H9 (cell line): ENCODE results near the gene INTS1. TPM values are rescaled to one million over a fixed set of nuclear protein-coding genes. Genes with fewer than 3 reads are reported as not detected.

ENCODE experiments used
- DNase-seq: peaks from one replicate; pipeline ENCODE4 v3.0.0-alpha.2; 2017
- H2AFZ ChIP-seq: one replicate; pipeline ENCODE4 v1.6.1; 2013; ENCODE audit warnings: mild to moderate bottlenecking, low read length, control low read depth, moderate library complexity
- H2AK5ac ChIP-seq: 2 replicates; pipeline ENCODE4 v1.6.1; 2013; ENCODE audit warnings: low read length, control low read depth, mixed read lengths; ENCODE audit not compliant: insufficient read length
- H2BK120ac ChIP-seq: one replicate; pipeline ENCODE4 v1.6.1; 2013; ENCODE audit warnings: low read depth, mild to moderate bottlenecking, low read length, control low read depth, inconsistent platforms; ENCODE audit not compliant: poor library complexity, severe bottlenecking
- H2BK12ac ChIP-seq: 2 replicates; pipeline ENCODE4 v1.6.1; 2013; ENCODE audit warnings: low read length, control low read depth, mixed read lengths, low read depth; ENCODE audit not compliant: insufficient read length
- H2BK15ac ChIP-seq: 2 replicates; pipeline ENCODE4 v1.6.1; 2013; ENCODE audit warnings: low read depth, low read length, control low read depth
- H2BK20ac ChIP-seq: one replicate; pipeline ENCODE4 v1.6.1; 2013; ENCODE audit warnings: low read depth, mild to moderate bottlenecking, low read length, control low read depth, inconsistent platforms; ENCODE audit not compliant: poor library complexity, severe bottlenecking
- H2BK5ac ChIP-seq: 2 replicates; pipeline ENCODE4 v1.6.1; 2013; ENCODE audit warnings: low read length, control low read depth, mixed read lengths; ENCODE audit not compliant: insufficient read length
- H3K14ac ChIP-seq: 2 replicates; pipeline ENCODE4 v1.6.1; 2013; ENCODE audit warnings: low read length, control low read depth; ENCODE audit not compliant: insufficient read depth
- H3K18ac ChIP-seq: 2 replicates; pipeline ENCODE4 v1.6.1; 2013; ENCODE audit warnings: low read depth, mild to moderate bottlenecking, mixed read lengths, low read length, control low read depth; ENCODE audit not compliant: insufficient read length
- H3K23ac ChIP-seq: 2 replicates; pipeline ENCODE4 v1.6.1; 2013; ENCODE audit warnings: low read length, control low read depth, mixed read lengths, low read depth; ENCODE audit not compliant: insufficient read length
- H3K23me2 ChIP-seq: 2 replicates; pipeline ENCODE4 v1.6.1; 2013; ENCODE audit warnings: low read depth, mild to moderate bottlenecking, mixed read lengths, low read length, control low read depth; ENCODE audit not compliant: insufficient read length, poor library complexity, severe bottlenecking
- H3K27ac ChIP-seq: 2 replicates; pipeline ENCODE4 v1.5.1; 2013; ENCODE audit warnings: low read length, control low read depth, mixed read lengths, low read depth; ENCODE audit not compliant: insufficient read length
- H3K27me3 ChIP-seq: 2 replicates; pipeline ENCODE4 v1.6.1; 2013; ENCODE audit warnings: low read length, control low read depth, inconsistent platforms; ENCODE audit not compliant: insufficient read depth
- H3K4ac ChIP-seq: 2 replicates; pipeline ENCODE4 v1.6.1; 2013; ENCODE audit warnings: low read depth, mild to moderate bottlenecking, control low read depth, inconsistent platforms, low read length, moderate library complexity
- H3K4me1 ChIP-seq: 2 replicates; pipeline ENCODE4 v1.6.1; 2013; ENCODE audit warnings: low read length, control low read depth, inconsistent platforms; ENCODE audit not compliant: insufficient read depth
- H3K4me2 ChIP-seq: 2 replicates; pipeline ENCODE4 v1.6.1; 2013; ENCODE audit warnings: low read length, control low read depth, mixed read lengths; ENCODE audit not compliant: insufficient read length, insufficient read depth
- H3K56ac ChIP-seq: 2 replicates; pipeline ENCODE4 v1.6.1; 2013; ENCODE audit warnings: low read depth, mild to moderate bottlenecking, mixed read lengths, low read length, control low read depth; ENCODE audit not compliant: insufficient read length
- H3K79me1 ChIP-seq: 2 replicates; pipeline ENCODE4 v1.6.1; 2013; ENCODE audit warnings: low read depth, mild to moderate bottlenecking, moderate library complexity, low read length, control low read depth, inconsistent platforms; ENCODE audit not compliant: insufficient read depth, poor library complexity, severe bottlenecking
- H3K79me2 ChIP-seq: 2 replicates; pipeline ENCODE4 v1.6.1; 2013; ENCODE audit warnings: low read length, control low read depth, inconsistent platforms; ENCODE audit not compliant: insufficient read depth
- H3K9ac ChIP-seq: 2 replicates; pipeline ENCODE4 v1.6.1; 2013; ENCODE audit warnings: low read length, control low read depth, mixed read lengths; ENCODE audit not compliant: insufficient read length; ENCODE audit errors: extremely low read depth
- H3K9me3 ChIP-seq: one replicate; pipeline ENCODE4 v1.6.1; 2013; ENCODE audit warnings: low read depth, low read length, inconsistent platforms; ENCODE audit not compliant: control insufficient read depth
- H3T11ph ChIP-seq: one replicate; pipeline ENCODE4 v1.6.1; 2013; ENCODE audit warnings: mild to moderate bottlenecking, low read length, control low read depth, inconsistent platforms
- H4K20me1 ChIP-seq: one replicate; pipeline ENCODE4 v1.6.1; 2013; ENCODE audit not compliant: control insufficient read depth, insufficient read length, insufficient read depth
- H4K5ac ChIP-seq: 2 replicates; pipeline ENCODE4 v1.6.1; 2013; ENCODE audit warnings: low read depth, mild to moderate bottlenecking, mixed read lengths, low read length, control low read depth; ENCODE audit not compliant: insufficient read length
- H4K8ac ChIP-seq: replicated peaks from 2 replicates; pipeline ENCODE4 v1.6.1; 2013; ENCODE audit warnings: low read length, control low read depth, mixed read lengths, low read depth; ENCODE audit not compliant: insufficient read length
- H4K91ac ChIP-seq: 2 replicates; pipeline ENCODE4 v1.6.1; 2013; ENCODE audit warnings: low read depth, mild to moderate bottlenecking, moderate library complexity, mixed read lengths, low read length, control low read depth; ENCODE audit not compliant: insufficient read length
- H3K27ac Mint-ChIP-seq, 3 experiments: 2 replicates in 2 of 3; 3 replicates in 1 of 3; pipeline ENCODE4 v1.8.0; 2020 to 2021; ENCODE audit warnings: mixed read lengths in 3 of 3, mild to moderate bottlenecking in 1 of 3, moderate library complexity in 1 of 3
- H3K27me3 Mint-ChIP-seq: 2 replicates; pipeline ENCODE4 v1.8.0; 2021; ENCODE audit warnings: low read depth, mild to moderate bottlenecking, moderate library complexity, mixed read lengths
- H3K36me3 Mint-ChIP-seq, 3 experiments: 2 replicates in 2 of 3; 3 replicates in 1 of 3; pipeline ENCODE4 v1.8.0; 2020 to 2021; ENCODE audit warnings: low read depth in 3 of 3, mixed read lengths in 3 of 3; ENCODE audit not compliant: insufficient read depth in 1 of 3
- H3K4me1 Mint-ChIP-seq, 2 experiments: 2 replicates each; pipeline ENCODE4 v1.8.0; 2020; ENCODE audit warnings: mixed read lengths in 2 of 2
- H3K4me3 Mint-ChIP-seq, 2 experiments: 2 replicates in 1 of 2; 3 replicates in 1 of 2; pipeline ENCODE4 v1.8.0; 2020 to 2021; ENCODE audit warnings: mild to moderate bottlenecking in 2 of 2, mixed read lengths in 2 of 2, moderate library complexity in 1 of 2
- H3K9me3 Mint-ChIP-seq, 2 experiments: 2 replicates in 1 of 2; 3 replicates in 1 of 2; pipeline ENCODE4 v1.8.0; 2020; ENCODE audit warnings: mild to moderate bottlenecking in 2 of 2, mixed read lengths in 2 of 2, moderate library complexity in 1 of 2
- CTCF ChIP-seq: fragments of 200-600 bp; sonication (generic); conservative IDR thresholded peaks from 3 replicates; pipeline ENCODE4 v1.8.0; 2021; ENCODE audit warnings: antibody characterized with exemption, mild to moderate bottlenecking
- WGBS: extraction: QIAGEN DNeasy Blood & Tissue Kit; methylation state at CpG from one replicate; pipeline ENCODE4 v1.1.7; 2013; ENCODE audit warnings: missing lambda C conversion rate, low lambda C conversion rate, mixed read lengths; ENCODE audit not compliant: insufficient read length; ENCODE audit errors: extremely low coverage; 5-methylcytosine and 5-hydroxymethylcytosine counted together
- total RNA-seq: library from RNA; stranded (reverse); gene quantifications from 2 replicates; pipeline ENCODE4 v1.2.1, GENCODE V29; 2021

Gene INTS1
- total RNA-seq, 1 experiment from 2014 or later, result 133 TPM

GRCh38 chr7:1494866-1495563 lies 9.2 kb downstream of the INTS1 start:
- Mint-ChIP-seq H3K9me3 (no peaks in the 10 kb centered on the region), H3K36me3 (peaks cover 18 to 70% (median 58%) of the 10 kb centered on the region in 3 experiments; a peak in 6 of 7 replicates), H3K27me3 (no peaks in the 10 kb centered on the region), H3K4me3 (no peak overlapping the region), H3K27ac (no peak overlapping the region), H3K4me1 (no peaks in the 10 kb centered on the region)
- Histone ChIP-seq H2BK12ac (no peak overlapping the region), H3K56ac (no peak overlapping the region), H2AFZ (no peak overlapping the region), H4K20me1 (peaks cover 3% of the 10 kb centered on the region), H3T11ph (no peak overlapping the region), H2BK20ac (no peak overlapping the region), H4K5ac (no peak overlapping the region), H4K91ac (no peak overlapping the region), H3K4me1 (no peaks in the 10 kb centered on the region), H3K27ac (no peak overlapping the region), H2BK120ac (no peak overlapping the region), H3K79me2 (no peaks in the 10 kb centered on the region), H3K9me3 (no peaks in the 10 kb centered on the region), H3K4me2 (no peak overlapping the region), H3K23ac (no peak overlapping the region), H3K23me2 (no peaks in the 10 kb centered on the region), H3K14ac (no peak overlapping the region), H3K27me3 (no peaks in the 10 kb centered on the region), H2BK5ac (no peak overlapping the region), H4K8ac (no peak overlapping the region), H2AK5ac (no peak overlapping the region), H3K18ac (no peak overlapping the region), H3K4ac (no peak overlapping the region), H2BK15ac (no peak overlapping the region), H3K9ac (no peak overlapping the region), H3K79me1 (no peaks in the 10 kb centered on the region)
- WGBS, result no CpG with 5 or more reads among the region's 27 CpGs
- no peak for DNase-seq
- no peak for TF ChIP-seq CTCF
